ENCODE measurements around the gene MYO15B.

- TF ChIP-seq, protein P1, sequence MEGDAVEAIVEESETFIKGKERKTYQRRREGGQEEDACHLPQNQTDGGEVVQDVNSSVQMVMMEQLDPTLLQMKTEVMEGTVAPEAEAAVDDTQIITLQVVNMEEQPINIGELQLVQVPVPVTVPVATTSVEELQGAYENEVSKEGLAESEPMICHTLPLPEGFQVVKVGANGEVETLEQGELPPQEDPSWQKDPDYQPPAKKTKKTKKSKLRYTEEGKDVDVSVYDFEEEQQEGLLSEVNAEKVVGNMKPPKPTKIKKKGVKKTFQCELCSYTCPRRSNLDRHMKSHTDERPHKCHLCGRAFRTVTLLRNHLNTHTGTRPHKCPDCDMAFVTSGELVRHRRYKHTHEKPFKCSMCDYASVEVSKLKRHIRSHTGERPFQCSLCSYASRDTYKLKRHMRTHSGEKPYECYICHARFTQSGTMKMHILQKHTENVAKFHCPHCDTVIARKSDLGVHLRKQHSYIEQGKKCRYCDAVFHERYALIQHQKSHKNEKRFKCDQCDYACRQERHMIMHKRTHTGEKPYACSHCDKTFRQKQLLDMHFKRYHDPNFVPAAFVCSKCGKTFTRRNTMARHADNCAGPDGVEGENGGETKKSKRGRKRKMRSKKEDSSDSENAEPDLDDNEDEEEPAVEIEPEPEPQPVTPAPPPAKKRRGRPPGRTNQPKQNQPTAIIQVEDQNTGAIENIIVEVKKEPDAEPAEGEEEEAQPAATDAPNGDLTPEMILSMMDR (conservative IDR thresholded peaks at IDR 0.05 in 1 of 2, IDR thresholded peaks at IDR 0.05 in 1 of 2; ENCODE audit: low read depth in 1 of 2, low read length in 2 of 2), result no peak
- no peak for TF ChIP-seq EZH2 (IDR thresholded peaks at IDR 0.05; ENCODE audit: low read length, missing control alignments)
These were observed 22.0 kb upstream of the MYO15B start for GRCh38 chr17:75565618-75566017.
